Left ventricle myocardium inferior (tissue), 1 donor: ENCODE results near the gene TIMM50. TPM values are rescaled to one million over a fixed set of nuclear protein-coding genes. Genes with fewer than 3 reads are reported as not detected.

Source experiments
- DNase-seq: peaks from one replicate; pipeline ENCODE4 v3.0.0-alpha.2; 2020
- H3K27ac ChIP-seq: fragments of 200-600 bp; replicated peaks from 2 replicates; pipeline ENCODE4 v1.8.0; 2021
- H3K27me3 ChIP-seq: fragments of 200-600 bp; 2 replicates; pipeline ENCODE4 v1.8.0; 2021; ENCODE audit warnings: low read depth
- H3K36me3 ChIP-seq: fragments of 200-600 bp; 2 replicates; pipeline ENCODE4 v1.8.0; 2021
- H3K4me1 ChIP-seq: fragments of 200-600 bp; 2 replicates; pipeline ENCODE4 v1.8.0; 2021
- H3K4me3 ChIP-seq: fragments of 200-600 bp; 2 replicates; pipeline ENCODE4 v1.8.0; 2021; ENCODE audit warnings: mild to moderate bottlenecking, moderate library complexity
- H3K9me3 ChIP-seq: fragments of 200-600 bp; replicated peaks from 2 replicates; pipeline ENCODE4 v1.8.0; 2021
- CTCF ChIP-seq: fragments of 200-600 bp; IDR thresholded peaks from 2 replicates; pipeline ENCODE4 v1.8.0; 2021; ENCODE audit warnings: antibody characterized with exemption, mild to moderate bottlenecking, borderline replicate concordance
- intact Hi-C: fragments of 100-400 bp; cut with micrococcal nuclease; formaldehyde crosslinking; loops from one replicate; pipeline ENCODE4 v1.11.0; 2022
- long read RNA-seq: library from polyadenylated mRNA; unstranded; transcript quantifications from one replicate; pipeline ENCODE4 v2.0.0, GENCODE V29; 2021
- total RNA-seq: library from RNA; stranded (reverse); fragmentation: NEBNext Ultra II Directional; extraction: Animal tissue kit (Norgen Biotek cat#: 25700); gene quantifications from one replicate; pipeline ENCODE4 v1.2.1, GENCODE V29; 2021
- donor health status: DM: no; HTN: yes; CAD: no; lungs with severe emphysema.

The TIMM50 gene
- 73.8 TPM for total RNA-seq
- long read RNA-seq, transcript TIMM50-201 (11 exons, 1,612 nt) = major isoform, 111 of 126 reads
- long read RNA-seq, partial matches to known transcripts = 7 of 126 reads
- long read RNA-seq, other reads (novel, unspliced or antisense) = 6 of 126 reads

GRCh38 chr19:39480337-39481228 is at the start of gene TIMM50:
TIMM50 (plus strand) TSS chr19:39480838; CDS start chr19:39480854, 16 bp downstream.
- H3K36me3 ChIP-seq = peaks cover 33% of the 10 kb centered on the region
- peak within 1 kb of the TSS; percentile 99 for H3K4me3 ChIP-seq
- peak; percentile 99 for DNase-seq
- peak within 1 kb of the TSS; percentile 84 for H3K27ac ChIP-seq
- intact Hi-C loops = no loop called here
- peaks cover 31% of the 10 kb centered on the region for H3K4me1 ChIP-seq
- no peaks in the 10 kb centered on the region for H3K27me3 ChIP-seq
- no peak for TF ChIP-seq CTCF
- no peaks in the 10 kb centered on the region for H3K9me3 ChIP-seq

GRCh38 chr19:39432677-39433025 is 48.0 kb upstream of the TIMM50 start:
- peaks cover 32% of the 10 kb centered on the region for H3K36me3 ChIP-seq
- no peak for DNase-seq
- no peak overlapping the region for H3K27ac ChIP-seq
- TF ChIP-seq CTCF = no peak
- H3K27me3 ChIP-seq = no peaks in the 10 kb centered on the region
- H3K4me1 ChIP-seq = peaks cover 62% of the 10 kb centered on the region
- intact Hi-C loops = no loop called here
- H3K9me3 ChIP-seq = no peaks in the 10 kb centered on the region
- no peak overlapping the region for H3K4me3 ChIP-seq

- H3K4me1 ChIP-seq = peaks cover 52% of the 10 kb centered on the region
Observed at GRCh38 chr19:39433480-39434079, 47.1 kb upstream of the TIMM50 start.

GRCh38 chr19:39434123-39435076 is 46.2 kb upstream of the TIMM50 start:
- H3K4me1 ChIP-seq = peaks cover 44% of the 10 kb centered on the region
- peak overlapping the region; percentile 96 for H3K4me3 ChIP-seq
- peak overlapping the region; percentile 87 for H3K27ac ChIP-seq
- no peaks in the 10 kb centered on the region for H3K9me3 ChIP-seq
- TF ChIP-seq CTCF = no peak
- peaks cover 32% of the 10 kb centered on the region for H3K36me3 ChIP-seq
- DNase-seq = no peak
- H3K27me3 ChIP-seq = peaks cover 4% of the 10 kb centered on the region
- intact Hi-C loops = no loop called here

More at GRCh38 chr19:39433480-39434079, 47.1 kb upstream of the TIMM50 start:
- Histone ChIP-seq H3K4me3 (no peak overlapping the region), H3K36me3 (peaks cover 32% of the 10 kb centered on the region), H3K9me3 (no peaks in the 10 kb centered on the region), H3K27me3 (peaks cover 4% of the 10 kb centered on the region), H3K27ac (no peak overlapping the region)
- DNase-seq = no peak
- no peak for TF ChIP-seq CTCF
- intact Hi-C loops = no loop called here
